Panc1 (cell line): ENCODE measurements around the gene FHAD1.

Source experiments
- SIN3A ChIP-seq: IDR thresholded peaks from 2 replicates; pipeline ENCODE4 v1.6.1; 2012; ENCODE audit warnings: low read depth, mild to moderate bottlenecking, low read length, moderate library complexity, borderline replicate concordance; ENCODE audit not compliant: insufficient read depth
- TF ChIP-seq, protein P1 (sequence below): fragments of 450-650 bp; IDR thresholded peaks from 2 replicates; pipeline ENCODE4 v1.5.1; 2017; ENCODE audit warnings: mild to moderate bottlenecking

DNA sequence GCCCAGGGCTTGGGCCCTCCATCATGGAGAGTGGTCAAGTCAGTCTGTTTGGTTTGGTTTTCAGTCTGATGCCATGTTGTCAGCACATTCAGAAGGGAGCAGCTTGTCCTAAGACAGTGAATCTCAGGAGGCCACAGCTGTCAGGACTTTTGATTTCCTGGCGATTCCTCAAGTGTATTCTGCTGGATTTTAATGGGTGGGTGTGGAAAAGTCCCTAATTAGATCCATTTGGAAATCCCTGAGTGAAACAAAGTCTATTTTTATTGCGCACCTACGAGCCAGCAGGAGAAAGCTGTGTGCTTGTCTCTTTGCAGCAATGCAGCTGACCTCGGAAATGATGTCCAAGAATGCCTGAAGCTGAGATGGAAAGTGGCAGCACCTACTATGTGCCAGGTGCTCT is 21.6 kb upstream of the FHAD1 start:
- TF ChIP-seq, protein P1, sequence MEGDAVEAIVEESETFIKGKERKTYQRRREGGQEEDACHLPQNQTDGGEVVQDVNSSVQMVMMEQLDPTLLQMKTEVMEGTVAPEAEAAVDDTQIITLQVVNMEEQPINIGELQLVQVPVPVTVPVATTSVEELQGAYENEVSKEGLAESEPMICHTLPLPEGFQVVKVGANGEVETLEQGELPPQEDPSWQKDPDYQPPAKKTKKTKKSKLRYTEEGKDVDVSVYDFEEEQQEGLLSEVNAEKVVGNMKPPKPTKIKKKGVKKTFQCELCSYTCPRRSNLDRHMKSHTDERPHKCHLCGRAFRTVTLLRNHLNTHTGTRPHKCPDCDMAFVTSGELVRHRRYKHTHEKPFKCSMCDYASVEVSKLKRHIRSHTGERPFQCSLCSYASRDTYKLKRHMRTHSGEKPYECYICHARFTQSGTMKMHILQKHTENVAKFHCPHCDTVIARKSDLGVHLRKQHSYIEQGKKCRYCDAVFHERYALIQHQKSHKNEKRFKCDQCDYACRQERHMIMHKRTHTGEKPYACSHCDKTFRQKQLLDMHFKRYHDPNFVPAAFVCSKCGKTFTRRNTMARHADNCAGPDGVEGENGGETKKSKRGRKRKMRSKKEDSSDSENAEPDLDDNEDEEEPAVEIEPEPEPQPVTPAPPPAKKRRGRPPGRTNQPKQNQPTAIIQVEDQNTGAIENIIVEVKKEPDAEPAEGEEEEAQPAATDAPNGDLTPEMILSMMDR: no peak
- no peak for TF ChIP-seq SIN3A
